GM19239 (cell line): Measurements from ENCODE around the gene HSF2BP.
"Not testable (repeated sequence)": the region's sequence is repeated elsewhere in the genome, so short reads cannot be mapped to it uniquely, and the experiment has no call there.

Source experiments
- DNase-seq: peaks from one replicate; pipeline ENCODE4 v3.0.0; 2011; ENCODE audit warnings: low spot score; ENCODE audit not compliant: insufficient read length
- FAIRE-seq: peaks from 2 replicates; lab custom pipeline; 2011; peaks lifted over from hg19 to GRCh38; lab: Jason Lieb, UNC

Gene HSF2BP

DNA sequence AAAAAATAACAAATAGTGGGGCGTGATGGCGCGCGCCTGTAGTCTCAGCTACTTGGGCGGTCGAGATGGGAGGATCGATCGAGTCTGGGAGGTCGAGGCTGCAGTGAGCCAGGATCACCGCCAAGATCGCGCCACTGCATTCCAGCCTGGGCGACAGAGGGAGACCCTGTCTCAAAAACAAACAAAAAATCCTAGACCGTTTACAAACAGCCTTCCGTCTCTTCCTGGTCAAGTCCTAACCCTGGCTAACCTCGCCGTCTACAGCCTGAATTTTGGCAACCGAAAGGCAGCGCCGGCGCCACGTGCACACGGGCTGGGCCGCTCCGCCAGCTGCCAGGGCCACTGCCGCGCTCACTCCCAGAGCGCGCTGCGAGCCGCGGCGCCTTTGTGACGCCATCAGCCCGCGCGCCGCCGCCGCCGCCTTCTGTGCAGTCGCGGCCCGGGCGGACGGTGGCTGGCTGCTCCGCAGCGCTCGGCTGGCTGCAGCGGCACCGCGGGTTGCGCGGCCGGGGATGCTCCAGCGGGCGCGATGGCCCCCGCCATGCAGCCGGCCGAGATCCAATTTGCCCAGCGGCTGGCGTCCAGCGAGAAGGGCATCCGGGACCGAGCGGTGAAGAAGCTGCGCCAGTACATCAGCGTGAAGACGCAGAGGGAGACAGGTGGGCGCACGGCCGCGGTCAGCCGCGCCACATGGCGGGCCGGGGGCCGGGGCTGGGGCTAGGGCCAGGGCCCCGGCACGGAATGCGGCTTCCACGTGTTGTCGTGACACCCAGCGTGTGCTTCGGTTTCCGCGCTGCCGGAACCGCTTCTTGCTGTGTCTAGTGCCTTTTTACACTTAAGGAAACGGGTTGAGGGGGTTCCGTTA, at the start of gene HSF2BP, which contains the start of gene RRP1B:
Gene HSF2BP, minus strand, starts transcription at position 353 of the 865 bp plus-strand sequence. CDS start 1,392 bp downstream, outside the sequence.
Gene RRP1B, plus strand, starts transcription at position 425 of the 865 bp plus-strand sequence. Its CDS starts 105 bp downstream, at position 530.
- FAIRE-seq (no peak), DNase-seq (peak; percentile 96)

DNA sequence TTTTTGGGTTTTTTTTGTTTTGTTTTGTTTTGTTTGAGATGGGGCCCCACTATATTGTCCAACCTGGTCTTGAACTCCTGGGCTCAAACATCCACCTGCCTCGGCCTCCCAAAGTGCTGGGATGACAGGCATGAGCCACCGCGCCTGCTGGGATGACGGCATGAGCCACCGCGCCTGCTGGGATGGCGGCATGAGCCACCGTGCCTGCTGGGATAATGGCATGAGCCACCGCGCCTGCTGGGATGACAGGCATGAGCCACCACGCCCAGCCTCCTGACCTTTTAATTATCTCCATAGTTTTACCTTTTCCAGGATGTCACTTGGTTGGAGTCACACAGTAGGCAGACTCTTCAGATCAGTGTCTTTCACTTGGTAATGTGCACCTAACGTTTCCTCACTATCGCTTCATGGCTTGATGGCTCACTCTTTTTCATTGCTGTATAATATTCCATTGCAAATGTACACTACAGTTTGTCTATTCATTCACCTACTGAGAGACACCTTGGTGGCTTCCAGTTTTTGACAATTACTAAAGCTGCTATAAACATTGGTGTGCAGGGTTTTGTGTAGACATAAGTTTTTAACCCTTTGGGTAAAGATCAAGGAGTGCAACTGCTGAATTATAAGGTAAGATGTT, 49.6 kb upstream of the HSF2BP start:
- DNase-seq = no peak
- no peak for FAIRE-seq

DNA sequence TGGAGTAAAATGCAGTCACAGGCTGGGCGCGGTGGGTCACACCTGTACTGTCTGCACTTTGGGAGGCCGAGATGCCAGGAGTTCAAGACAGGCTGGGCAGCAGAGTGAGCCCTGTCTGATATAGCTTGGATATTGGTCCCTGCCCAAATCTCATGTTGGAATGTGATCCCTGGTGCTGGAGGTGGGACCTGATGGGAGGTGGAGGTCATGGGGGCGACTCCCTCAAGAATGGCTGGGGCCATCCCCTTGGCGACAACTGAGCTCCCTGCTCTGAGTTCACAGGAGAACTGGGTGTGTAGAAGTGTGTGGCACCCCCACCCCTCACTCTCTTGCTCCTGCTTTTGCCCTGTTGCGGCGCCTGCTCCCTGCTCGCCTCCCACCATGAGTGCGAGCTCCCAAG, 48.2 kb upstream of the HSF2BP start:
- DNase-seq = no peak
- FAIRE-seq = no peak

DNA sequence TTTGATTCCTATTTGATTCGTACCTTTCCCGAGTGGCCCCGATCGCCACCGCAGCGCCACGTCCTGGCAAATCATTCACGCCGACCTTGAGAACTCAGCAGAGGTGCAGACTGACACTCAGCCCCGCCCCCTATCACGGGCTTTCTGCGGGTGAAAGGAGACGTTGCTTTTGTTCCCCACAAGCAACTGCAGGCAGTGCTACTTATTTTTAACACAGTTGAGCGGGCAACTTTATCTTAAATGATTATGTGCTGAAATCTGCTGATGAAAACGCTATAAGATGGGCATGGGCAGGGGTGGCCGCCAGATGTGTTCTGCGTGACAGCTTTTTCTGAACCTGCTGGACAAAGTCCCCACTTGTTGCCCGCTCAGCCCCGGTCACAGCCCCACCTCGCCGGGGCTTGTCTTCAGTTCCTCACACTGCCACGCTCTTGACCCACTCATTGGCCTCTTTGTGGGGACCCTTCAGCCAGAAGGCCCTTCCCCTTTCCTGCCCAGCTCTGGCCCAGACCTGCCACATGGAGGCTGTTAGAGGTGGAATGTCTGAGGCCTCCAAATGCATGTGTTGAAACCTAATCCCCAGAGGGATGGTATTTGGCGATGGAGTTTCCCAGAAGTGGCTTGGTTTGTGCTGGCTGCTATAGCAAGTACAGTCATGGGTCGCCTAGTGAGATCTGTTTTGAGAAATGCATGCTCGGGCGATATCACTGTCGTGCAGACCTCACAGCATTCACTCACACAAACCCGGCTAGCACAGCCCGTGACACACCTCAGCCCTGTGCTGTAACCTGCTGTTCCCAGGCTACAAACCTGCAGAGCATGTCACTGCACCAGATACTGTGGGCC, 44.0 kb upstream of the HSF2BP start:
- no peak for DNase-seq
- FAIRE-seq = no peak

DNA sequence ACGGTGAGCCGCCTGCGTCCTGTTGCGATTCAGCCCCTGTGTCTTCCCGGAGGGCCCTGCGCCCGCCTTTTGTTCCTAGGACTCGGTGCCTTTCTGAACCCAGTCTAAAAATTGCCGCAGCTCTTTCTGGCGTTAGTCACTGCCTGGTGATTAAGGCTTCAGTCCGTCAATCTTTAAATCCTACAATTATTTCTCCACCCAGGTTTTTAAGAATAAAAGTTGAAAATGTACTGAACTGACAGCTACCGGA, 43.4 kb upstream of the HSF2BP start:
- FAIRE-seq (no peak), DNase-seq (no peak)

DNA sequence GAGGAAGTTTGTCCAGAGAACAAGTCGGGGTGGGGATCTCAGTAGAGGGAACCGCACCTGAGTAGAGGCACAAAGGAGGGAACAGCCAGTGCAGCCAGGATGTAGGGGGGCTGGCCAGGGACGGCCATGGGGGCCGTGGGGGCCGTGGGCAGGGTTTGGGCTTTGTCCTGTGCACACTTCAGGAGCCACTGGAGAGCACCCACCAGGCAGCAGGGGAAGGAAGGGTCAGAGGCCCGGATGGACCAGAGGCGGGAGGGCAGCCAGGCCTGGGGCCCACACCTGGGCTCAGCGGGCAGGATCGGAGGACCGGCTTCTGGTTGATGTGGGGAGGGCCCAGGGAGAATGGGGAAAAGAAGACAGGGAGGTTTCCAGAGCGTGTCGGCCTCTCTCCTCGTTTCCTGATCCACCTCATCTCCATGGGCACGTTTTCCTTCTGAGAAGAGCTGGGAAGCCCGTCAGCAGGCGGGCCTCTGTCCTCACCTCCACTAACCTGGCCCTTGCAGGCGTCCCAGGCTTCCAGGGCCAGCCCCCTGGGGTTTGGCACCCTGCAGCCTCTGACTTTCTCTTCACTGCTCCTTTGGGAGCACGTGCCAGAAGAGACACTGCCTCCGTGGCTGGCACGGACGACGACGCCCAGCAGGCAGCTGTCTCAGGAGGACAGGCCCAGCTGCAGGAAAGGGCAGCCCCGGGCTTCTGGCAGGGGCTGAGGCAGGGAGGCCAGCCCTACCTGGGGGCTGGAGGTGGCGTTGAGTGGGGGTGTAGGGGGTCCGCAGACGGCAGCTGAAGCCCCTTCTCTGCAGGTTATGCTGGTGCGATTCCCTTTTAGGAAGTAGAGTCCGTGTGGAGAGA, 42.9 kb upstream of the HSF2BP start:
- DNase-seq = no peak
- FAIRE-seq = no peak

DNA sequence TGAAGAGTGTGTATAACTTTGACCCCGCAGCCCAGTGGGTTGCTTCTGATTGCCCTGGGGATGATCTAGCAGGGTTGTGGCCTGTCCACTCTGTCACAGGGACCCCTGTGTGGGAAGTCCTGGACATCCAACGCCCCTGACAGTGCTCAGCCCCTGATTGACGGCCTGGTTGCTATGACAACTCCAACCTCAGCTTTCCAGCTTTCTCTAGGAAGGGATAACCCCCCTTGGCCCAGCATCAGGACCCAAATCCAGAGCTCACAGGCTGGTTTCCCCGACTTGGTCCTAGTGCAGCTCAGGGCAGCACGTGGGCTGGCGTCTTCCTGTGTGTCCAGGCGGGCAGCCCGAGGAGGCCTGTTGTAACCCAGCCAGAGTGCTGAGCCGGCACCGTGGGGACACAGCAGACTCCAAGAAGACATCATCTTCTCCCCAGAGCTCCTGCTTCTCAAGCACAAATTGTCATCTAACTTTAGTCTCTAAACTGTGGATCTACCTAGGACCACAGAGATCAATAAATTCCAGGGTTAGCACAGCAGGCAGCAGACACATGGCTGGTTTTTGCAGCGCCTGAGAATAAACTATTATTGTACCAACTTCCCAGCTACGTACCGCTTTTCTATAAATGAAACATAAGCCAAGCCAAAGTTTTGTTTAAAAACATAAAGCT, 40.8 kb upstream of the HSF2BP start:
- FAIRE-seq (no peak), DNase-seq (no peak)

DNA sequence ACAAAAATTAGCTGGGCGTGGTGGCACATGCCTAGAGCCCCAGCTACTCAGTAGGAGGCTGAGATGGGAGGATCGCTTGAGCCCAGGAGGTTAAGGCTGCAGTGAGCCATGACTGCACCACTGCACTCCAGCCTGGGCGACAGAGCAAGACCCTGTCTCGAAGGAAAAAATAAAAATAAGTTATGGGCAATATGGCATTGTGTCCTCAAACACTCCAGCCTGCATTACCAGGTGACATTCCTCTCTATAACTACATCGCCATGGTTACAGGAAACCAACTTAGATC, 40.1 kb upstream of the HSF2BP start:
- not testable (repeated sequence) for DNase-seq, FAIRE-seq

DNA sequence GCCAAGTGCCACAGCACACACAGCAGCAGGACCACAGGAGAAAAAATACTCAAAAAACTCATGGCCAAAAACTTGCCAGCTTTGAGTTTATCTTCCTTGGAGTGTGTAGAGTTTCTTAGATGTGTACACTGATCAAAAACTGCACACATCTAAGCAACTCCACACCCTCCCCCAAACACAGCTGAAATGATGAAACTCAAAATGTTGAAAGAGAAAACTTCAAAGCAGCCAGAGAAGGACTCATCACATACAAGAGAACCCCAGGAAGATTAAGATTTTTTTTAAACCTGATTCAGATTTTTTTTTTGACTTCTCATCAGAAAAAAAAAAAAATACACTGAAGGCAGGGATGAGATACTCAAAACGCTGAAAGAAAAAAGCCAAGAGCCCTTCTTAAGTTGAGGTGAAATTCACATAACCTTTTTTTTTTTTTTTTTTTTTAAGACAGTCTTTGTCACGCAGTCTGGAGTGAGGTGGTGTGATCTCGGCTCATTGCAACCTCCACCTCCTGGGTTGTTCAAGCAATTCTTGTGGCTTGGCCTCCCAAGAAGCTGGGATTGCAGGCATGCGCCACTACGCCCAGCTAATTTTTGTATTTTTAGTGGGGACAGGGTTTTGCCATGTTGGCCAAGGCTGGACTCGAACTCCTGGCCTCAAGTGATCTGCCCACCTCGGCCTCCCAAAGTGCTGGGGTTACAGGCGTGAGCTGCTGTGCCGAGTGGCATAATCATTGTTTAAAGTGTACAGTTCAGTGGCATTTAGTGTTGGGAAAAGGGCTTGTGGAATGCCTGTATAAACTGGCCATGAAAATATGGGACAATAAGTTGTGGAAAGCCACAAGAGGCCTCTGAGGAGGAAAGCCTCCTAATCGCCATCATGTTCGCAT, 38.7 kb upstream of the HSF2BP start:
- FAIRE-seq = no peak
- no peak for DNase-seq

DNA sequence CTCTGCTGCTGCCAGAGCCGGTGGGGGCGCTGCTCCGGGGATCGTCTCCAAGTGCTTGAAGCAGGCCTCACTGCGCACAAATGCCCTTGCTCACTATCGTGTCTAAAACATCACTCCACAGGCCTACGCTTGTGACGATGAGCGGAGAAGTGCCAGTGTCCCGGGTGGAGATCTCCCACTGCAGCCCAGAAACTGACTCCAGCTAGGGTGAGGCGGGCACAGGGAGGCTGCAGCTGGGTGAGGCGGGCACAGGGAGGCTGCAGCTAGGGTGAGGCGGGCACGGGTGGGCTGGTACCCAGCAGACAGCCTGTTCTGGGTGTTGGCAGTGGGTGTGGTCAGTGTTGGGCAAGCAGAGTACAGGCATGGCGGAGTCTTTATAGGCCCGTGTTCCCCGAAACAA, 36.9 kb upstream of the HSF2BP start:
- FAIRE-seq (no peak), DNase-seq (no peak)

DNA sequence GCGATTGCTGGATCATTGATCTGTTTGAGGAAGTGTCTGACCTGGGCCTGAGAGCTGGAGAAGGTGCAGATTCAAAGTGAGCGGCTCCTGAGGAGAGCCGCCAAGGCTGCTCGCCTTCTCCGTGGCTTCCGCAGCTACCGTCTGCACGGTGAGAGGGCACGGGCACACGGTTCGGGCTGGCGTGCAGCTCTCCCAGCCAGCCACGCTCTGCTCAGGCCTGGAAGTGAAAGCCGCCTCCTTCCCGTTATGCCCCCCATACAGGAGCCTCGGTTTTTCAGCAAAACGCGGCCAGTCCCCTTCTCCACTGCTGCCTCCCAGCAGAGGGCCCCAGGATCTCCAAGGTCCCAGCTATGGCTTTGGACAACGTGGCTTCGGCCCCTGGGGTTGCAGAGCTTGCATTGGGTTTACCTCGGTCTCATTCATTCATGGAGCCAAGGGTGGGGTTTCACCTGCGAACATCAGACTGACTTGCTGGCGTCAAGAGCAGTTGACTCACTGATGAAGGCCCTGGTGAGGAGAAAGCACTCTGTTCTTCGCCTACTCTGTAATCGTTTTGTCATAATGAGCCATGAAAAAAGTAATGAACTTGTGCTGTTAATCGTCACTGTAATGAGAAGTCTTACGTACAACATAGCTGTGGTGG, 35.3 kb upstream of the HSF2BP start:
- no peak for DNase-seq
- no peak for FAIRE-seq

DNA sequence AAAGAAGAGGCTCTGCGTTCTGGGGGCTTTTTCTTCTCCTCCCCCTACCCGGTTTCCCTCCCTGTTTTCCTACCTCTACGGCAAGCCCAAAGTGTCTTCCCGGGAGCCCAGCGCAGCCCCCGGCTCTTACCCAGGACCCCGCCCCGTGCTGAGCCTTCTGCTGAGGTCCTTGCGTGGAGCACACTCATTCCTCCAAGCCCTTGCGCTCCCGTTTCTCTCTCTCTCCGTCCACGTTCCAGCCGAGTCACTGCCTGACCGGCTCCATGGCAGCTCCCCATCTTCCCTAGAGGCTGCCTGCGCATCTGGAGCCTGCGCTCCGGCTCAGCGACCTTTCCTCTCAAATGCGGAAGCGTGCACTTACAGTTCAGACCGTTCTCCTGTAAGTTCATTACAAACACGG, 34.7 kb upstream of the HSF2BP start:
- DNase-seq (no peak), FAIRE-seq (no peak)

DNA sequence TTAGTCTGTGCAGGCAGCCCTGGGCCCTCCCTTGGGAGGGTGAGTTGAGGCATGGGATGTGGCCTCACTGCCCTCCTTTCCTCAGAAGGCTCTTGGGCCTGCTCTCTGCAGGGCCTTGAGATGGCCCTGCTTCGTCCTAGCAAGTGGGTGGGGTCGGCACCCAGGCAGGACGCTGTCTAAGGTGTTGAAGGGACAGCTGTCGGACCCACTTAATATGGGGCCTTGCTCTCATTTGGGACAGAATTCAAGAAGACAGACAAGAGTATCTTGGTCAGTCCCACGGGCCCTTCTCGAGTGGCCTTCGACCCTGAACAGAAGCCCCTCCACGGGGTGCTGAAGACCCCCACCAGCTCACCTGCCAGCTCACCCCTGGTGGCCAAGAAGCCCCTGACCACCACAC, 33.7 kb upstream of the HSF2BP start:
- FAIRE-seq (no peak), DNase-seq (no peak)

DNA sequence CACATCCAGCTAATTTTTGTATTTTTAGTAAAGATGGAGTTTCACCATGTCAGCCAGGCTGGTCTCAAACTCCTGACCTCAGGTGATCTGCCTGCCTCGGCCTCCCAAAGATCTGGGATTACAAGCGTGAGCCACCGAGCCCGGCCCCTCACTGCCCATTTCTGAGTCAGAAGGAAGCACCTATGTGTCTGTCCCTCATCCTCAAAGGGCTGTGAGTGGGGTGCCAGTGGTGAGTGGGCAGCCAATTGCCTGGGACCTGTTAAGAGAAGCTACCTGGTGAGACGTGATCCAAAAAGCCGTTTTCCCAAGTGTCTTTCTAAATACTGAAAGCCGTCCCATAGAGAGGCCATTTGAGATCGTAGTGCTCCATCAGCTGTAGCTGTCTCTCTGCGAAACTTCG, 32.5 kb upstream of the HSF2BP start:
- no peak for FAIRE-seq
- DNase-seq = no peak

DNA sequence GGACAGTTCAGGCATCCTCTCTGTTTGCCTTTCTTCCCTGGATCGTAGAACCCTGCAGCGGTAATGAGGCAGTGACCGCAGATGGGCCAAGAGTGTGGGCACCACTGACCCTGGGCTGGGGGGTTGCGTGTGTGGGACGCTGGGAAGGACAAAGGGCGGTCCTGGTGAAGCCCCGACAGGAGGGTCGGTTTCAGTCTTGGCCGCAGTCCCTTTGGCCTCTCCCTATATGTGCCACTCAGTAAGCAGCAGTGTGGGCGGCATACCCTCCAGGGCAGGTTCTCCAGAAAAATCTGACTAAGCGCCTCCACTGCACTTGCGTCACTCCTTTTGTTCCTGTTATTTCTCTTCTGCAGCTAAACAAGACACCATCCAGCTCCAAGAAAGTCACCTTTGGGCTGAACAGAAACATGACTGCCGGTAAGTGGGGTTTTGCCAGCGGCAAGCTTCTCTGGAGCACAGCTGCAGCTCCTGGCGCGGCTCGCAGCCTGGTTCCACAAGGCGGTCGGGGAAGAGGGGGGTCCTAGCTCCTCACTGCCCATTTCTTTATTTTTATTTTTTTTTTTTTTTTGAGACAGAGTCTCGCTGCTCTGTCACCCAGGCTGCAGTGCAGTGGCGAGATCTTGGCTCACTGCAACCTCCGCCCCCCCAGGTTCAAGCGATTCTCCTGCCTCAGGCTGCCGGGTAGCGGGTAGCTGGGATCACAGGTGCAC, 32.0 kb upstream of the HSF2BP start:
- DNase-seq (no peak), FAIRE-seq (no peak)

DNA sequence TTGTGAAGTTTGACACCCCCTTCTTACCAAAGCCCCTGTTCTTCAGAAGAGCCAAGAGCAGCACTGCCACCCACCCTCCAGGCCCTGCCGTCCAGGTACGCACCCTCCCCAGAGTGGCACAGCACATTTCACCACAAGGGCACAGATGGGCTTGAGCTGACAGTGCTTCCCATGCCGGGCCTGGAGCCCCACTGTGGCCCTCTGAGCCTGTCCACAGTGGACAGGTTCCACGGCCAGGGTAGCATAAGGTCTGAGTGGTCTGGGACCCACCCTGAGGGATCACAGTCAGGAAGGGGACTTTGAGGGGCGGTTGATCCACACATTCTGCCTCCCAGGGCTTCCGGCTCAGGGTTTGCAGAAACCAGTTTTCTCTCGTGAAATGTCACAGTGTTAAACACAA, 31.1 kb upstream of the HSF2BP start:
- FAIRE-seq = no peak
- no peak for DNase-seq

DNA sequence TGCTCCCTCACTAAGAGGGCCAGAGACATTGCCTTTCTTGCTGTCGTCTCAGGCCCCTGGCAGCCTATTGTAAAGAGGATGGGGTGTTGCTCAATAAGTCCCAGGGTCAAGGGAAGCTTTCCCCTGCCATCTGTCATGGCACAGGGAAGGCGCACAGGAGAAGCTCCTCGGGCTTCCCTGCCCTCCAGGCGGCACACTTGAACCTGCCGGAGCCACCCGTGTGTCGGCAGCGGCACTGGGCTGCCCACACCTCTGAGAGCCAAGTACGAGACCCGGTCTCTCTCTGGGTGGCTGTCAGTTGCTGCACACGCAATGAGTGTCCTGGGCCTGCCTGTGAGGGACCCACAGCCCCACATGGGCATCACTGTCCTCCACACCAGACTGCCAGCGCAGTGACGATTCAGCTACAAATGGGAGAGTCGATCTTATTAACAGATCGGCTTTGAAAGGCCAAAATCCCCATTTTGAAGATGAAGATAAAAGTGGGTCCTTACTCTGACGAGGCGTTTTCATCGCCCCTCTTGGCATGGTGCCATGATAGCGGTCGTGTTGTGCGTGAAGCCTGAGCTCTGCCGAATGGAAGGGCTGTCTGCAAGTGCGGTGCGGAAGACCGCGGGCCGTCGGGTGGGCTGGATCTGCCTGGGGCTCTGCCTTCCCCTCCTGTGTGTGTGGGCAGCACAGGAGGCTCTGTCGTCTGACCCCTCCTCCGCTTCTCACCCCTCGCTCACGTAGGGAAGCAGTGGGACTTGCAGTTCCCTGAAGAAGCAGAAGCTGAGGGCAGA, 30.5 kb upstream of the HSF2BP start:
- FAIRE-seq (no peak), DNase-seq (no peak)
